ENCODE measurements around the gene CREB3L4. TPM values are rescaled to one million over a fixed set of nuclear protein-coding genes. Genes with fewer than 3 reads are reported as not detected.

Gene CREB3L4
- total and polyA plus RNA-seq, 2 experiments from 2014 or later: 8.6 to 15.1 TPM

GRCh38 chr1:153942766-153943549 lies 24.7 kb upstream of the CREB3L4 start:
- no peaks in the 10 kb centered on the region for H3K9me3 ChIP-seq (ENCODE audit: low read depth)
- no peaks in the 10 kb centered on the region for H3K9me2 ChIP-seq (replicated peaks; ENCODE audit: insufficient read depth)
- H3K27ac ChIP-seq: no peak overlapping the region
- peaks cover 27% of the 10 kb centered on the region for H3K79me2 ChIP-seq
- 95% methylated on average over 10 of the region's 11 CpGs for WGBS (ENCODE audit: low lambda C conversion rate, missing lambda C conversion rate)
- no peak overlapping the region for H3K4me3 ChIP-seq
- no peaks in the 10 kb centered on the region for H3K36me3 ChIP-seq (replicated peaks; ENCODE audit: insufficient read depth, low read depth)
- no peaks in the 10 kb centered on the region for H3K27me3 ChIP-seq
- H3K4me1 ChIP-seq (ENCODE audit: insufficient read depth): peaks cover 7% of the 10 kb centered on the region
- peaks cover 3% of the 10 kb centered on the region for H4K20me1 ChIP-seq (ENCODE audit: insufficient read depth, poor library complexity, severe bottlenecking)
- no peak for DNase-seq (ENCODE audit: low spot score)
- H3K4me2 ChIP-seq: no peak overlapping the region
- H2AFZ ChIP-seq: no peak overlapping the region
- TF ChIP-seq EZH2 (IDR thresholded peaks at IDR 0.05; ENCODE audit: borderline replicate concordance): no peak
- TF ChIP-seq CTCF (IDR thresholded peaks at IDR 0.05; ENCODE audit: poor library complexity): no peak
- TF ChIP-seq EZH2phosphoT487 (IDR thresholded peaks at IDR 0.05; ENCODE audit: low read depth, severe bottlenecking, unreplicated experiment): no peak

GRCh38 chr1:153944005-153944826 lies 23.5 kb upstream of the CREB3L4 start:
- Histone ChIP-seq H3K4me3 (no peak overlapping the region), H3K4me1 (ENCODE audit: insufficient read depth) (peaks cover 7% of the 10 kb centered on the region), H3K27me3 (no peaks in the 10 kb centered on the region), H3K27ac (no peak overlapping the region), H3K9me3 (ENCODE audit: low read depth) (no peaks in the 10 kb centered on the region), H3K4me2 (peak overlapping the region; percentile 92), H3K36me3 (replicated peaks; ENCODE audit: insufficient read depth, low read depth) (no peaks in the 10 kb centered on the region), H3K79me2 (peaks cover 27% of the 10 kb centered on the region), H2AFZ (no peak overlapping the region), H4K20me1 (ENCODE audit: insufficient read depth, poor library complexity, severe bottlenecking) (peaks cover 3% of the 10 kb centered on the region), H3K9me2 (replicated peaks; ENCODE audit: insufficient read depth) (no peaks in the 10 kb centered on the region)
- no peak for DNase-seq (ENCODE audit: low spot score)
- TF ChIP-seq EZH2phosphoT487 (IDR thresholded peaks at IDR 0.05; ENCODE audit: low read depth, severe bottlenecking, unreplicated experiment) (no peak), EZH2 (IDR thresholded peaks at IDR 0.05; ENCODE audit: borderline replicate concordance) (no peak), CTCF (IDR thresholded peaks at IDR 0.05; ENCODE audit: poor library complexity) (no peak)
- 94% methylated on average over 15 of the region's 15 CpGs for WGBS (ENCODE audit: low lambda C conversion rate, missing lambda C conversion rate)

- Histone ChIP-seq H3K27me3 (no peaks in the 10 kb centered on the region), H2AFZ (no peak overlapping the region), H3K4me3 (no peak overlapping the region), H3K9me3 (ENCODE audit: low read depth) (no peaks in the 10 kb centered on the region), H4K20me1 (ENCODE audit: insufficient read depth, poor library complexity, severe bottlenecking) (peaks cover 3% of the 10 kb centered on the region), H3K9me2 (replicated peaks; ENCODE audit: insufficient read depth) (no peaks in the 10 kb centered on the region), H3K79me2 (peaks cover 27% of the 10 kb centered on the region), H3K27ac (peak overlapping the region; percentile 97), H3K4me1 (ENCODE audit: insufficient read depth) (peaks cover 7% of the 10 kb centered on the region), H3K4me2 (peak overlapping the region; percentile 92), H3K36me3 (replicated peaks; ENCODE audit: insufficient read depth, low read depth) (no peaks in the 10 kb centered on the region)
- TF ChIP-seq EZH2phosphoT487 (IDR thresholded peaks at IDR 0.05; ENCODE audit: low read depth, severe bottlenecking, unreplicated experiment): no peak
- no peak for TF ChIP-seq EZH2 (IDR thresholded peaks at IDR 0.05; ENCODE audit: borderline replicate concordance)
- TF ChIP-seq CTCF (IDR thresholded peaks at IDR 0.05; ENCODE audit: poor library complexity): no peak
- DNase-seq (ENCODE audit: low spot score): no peak
- 90% methylated on average over 3 of the region's 3 CpGs for WGBS (ENCODE audit: low lambda C conversion rate, missing lambda C conversion rate)
Observed at GRCh38 chr1:153944827-153945117, 22.9 kb upstream of the CREB3L4 start.
